RCC 7860 (cell line): ENCODE data around the gene TRAF7.
A peak's percentile ranks its signal among the peaks of the same experiment; 100 is the strongest.

ENCODE experiments used
- DNase-seq: peaks from one replicate; pipeline ENCODE4 v3.0.0-alpha.2; 2015; ENCODE audit warnings: low spot score
- FAIRE-seq: peaks from 2 replicates; lab custom pipeline; 2012; peaks lifted over from hg19 to GRCh38; lab: Jason Lieb, UNC

Gene TRAF7

GRCh38 chr16:2180461-2180860, 24.9 kb downstream of the TRAF7 start:
- DNase-seq, result no peak
- FAIRE-seq, result no peak

DNA sequence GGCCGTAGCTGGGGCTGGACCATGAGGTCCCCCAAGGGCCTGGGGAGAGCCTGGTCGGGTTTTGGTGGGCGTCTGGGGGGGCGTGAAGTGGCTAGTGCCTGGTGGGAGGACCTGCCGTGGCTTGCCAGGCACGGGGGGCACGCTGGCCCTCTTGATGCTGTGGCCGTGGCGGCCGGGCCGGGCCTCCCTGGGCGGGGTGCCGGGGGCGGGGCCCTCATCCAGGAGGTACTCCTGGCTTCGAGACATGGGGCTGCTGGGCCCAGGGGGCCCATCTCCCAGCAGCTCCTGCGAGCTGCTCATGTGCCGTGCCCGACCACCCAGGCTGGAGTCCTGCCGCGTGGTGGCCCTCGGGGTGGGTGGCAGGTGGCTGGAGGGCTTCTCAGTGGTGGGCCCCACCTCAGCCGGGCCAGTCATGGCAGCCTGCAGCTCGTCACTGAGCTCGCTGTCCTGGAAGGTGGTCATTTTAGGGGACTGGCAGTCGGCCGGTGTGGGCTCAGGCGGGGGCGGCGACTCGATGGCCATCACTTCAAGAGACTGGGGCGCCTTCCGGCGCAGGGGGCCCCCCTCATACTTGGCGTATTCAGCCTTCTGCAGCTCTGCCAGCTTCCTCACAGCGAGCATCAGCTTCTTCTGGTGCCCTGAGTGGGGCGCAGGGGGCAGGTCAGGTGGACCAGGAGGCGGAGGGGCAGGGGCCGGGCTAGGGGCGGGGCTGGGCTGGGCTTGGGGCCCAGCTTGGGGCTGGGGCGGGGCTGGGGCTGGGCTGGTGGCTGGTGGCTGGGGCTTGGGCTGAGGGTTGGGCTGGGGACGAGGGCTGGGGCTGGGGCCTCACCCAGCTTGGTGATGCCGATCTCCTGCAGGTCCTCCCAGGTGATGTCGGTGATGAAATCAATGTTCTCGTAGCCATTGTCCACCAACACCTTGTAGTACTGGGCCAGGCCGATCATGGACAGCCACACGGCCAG, 25.7 kb downstream of the TRAF7 start:
- DNase-seq (no peak), FAIRE-seq (no peak)

GRCh38 chr16:2181952-2182351, 26.4 kb downstream of the TRAF7 start:
- FAIRE-seq (no peak), DNase-seq (no peak)

- FAIRE-seq, result no peak
- no peak for DNase-seq
Measured at GRCh38 chr16:2183671-2184070, 28.1 kb downstream of the TRAF7 start.

DNA sequence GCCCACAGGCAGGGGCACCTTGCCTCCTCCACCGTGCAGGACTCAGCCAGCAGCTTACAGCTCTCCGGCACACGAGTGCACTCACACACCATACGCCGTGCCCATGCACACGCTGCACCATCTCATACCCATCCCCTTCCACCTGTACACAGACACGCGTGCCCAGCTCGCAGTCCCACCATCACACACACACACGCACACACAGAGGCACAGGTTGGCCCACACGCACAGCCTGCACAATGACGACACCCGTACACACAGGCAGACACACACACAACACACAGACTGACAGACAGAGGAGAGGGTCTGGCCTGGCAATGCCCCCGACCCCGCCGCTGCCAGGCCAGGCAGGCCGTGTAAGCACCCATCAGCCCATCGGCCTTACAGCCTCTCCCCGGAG, 28.8 kb downstream of the TRAF7 start:
- DNase-seq, result no peak
- no peak for FAIRE-seq

GRCh38 chr16:2184962-2185361, 29.4 kb downstream of the TRAF7 start:
- DNase-seq, result no peak
- FAIRE-seq, result no peak

DNA sequence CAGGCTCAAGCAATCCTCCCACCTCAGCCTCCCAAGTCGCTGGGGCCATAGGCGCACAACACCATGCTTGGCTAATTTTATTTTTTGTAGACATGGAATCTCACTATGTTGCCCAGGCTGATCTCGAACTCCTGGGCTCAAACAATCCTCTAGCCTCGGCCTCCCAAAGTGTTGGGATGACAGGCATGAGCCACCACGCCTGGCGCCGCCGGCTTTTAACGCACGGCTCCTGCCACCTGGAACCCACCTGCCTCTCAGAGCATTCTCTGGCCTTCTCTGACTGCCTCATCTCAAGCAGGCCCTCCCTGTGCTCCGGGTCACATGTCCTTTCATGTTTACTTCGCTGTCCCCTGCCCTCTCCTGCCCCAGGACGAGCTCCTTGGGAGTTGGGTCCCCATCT, 30.5 kb downstream of the TRAF7 start:
- no peak for FAIRE-seq

GRCh38 chr16:2186505-2186904, 30.9 kb downstream of the TRAF7 start:
- no peak for FAIRE-seq
- no peak for DNase-seq

More for the DNA sequence above, 30.5 kb downstream of the TRAF7 start:
- DNase-seq, result no peak

DNA sequence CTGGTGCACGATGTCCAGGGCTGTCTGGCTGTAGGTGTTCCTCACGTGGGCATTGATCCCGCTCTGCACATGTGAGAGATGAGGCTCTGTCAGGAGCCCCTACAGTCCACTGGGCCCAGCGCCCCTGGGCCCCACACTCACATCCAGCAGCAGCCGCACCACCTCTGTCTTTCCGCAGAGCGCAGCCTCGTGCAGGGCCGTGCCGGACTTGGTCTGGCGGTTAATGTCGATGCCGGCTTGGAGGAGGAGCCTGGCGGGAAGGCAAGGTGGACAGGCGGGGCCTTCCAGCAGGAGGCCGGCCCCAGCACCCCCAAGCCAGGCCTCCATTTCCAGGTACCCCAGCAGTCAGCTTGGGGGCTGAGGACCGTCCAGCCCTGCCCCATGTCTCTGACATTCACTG, 31.6 kb downstream of the TRAF7 start:
- no peak for DNase-seq
- no peak for FAIRE-seq

DNA sequence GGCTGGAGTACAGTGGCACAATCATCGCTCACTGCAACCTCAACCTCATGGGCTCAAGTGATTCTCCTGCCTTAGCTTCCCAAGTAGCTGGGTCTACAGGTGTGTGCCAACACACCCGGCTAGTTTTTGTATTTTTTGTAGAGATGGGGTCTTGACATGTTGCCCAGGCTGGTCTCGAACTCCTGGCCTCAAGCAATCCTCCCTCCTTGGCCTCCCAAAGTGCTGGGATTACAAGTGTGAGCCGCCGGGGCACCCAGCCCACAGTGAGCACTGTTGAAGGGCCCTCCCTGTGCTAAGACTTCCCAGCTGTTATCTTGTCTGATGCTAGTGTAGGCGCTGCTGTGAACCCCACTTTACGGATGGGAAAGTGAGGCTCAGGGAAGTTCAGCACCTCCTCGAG, 32.8 kb downstream of the TRAF7 start:
- FAIRE-seq, result no peak

DNA sequence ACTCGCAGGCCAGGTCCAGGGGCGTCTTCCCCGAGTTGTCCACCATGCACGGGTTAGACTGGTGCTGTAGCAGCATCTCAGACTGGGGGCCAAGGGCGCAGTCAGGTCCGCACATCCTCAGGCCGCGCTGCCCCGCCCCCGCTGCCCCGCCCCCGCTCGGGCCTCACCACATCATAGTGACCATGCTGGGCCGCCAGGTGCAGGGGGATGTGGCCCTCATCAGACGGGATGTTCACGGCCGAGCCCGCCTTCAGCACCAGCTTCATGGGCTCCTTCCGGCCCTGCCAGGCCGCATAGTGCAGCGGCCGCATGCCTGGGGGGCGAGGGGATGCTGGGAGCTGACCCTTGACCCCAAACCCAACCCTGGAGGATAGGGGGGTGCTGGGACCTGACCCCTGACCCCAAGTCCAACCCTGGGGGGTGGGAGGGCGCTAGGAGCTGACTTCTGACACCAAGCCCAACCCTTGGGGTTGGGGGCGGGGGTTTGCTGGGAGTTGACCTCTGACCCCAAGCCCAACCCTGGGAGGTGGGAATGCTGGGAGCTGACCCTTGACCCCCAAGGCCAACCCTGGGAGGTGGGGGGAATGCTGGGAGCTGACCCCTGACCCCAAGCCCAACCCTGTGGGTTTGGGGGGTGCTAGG, 33.8 kb downstream of the TRAF7 start:
- DNase-seq (no peak), FAIRE-seq (no peak)

More for the DNA sequence above, 32.8 kb downstream of the TRAF7 start:
- DNase-seq, result no peak

DNA sequence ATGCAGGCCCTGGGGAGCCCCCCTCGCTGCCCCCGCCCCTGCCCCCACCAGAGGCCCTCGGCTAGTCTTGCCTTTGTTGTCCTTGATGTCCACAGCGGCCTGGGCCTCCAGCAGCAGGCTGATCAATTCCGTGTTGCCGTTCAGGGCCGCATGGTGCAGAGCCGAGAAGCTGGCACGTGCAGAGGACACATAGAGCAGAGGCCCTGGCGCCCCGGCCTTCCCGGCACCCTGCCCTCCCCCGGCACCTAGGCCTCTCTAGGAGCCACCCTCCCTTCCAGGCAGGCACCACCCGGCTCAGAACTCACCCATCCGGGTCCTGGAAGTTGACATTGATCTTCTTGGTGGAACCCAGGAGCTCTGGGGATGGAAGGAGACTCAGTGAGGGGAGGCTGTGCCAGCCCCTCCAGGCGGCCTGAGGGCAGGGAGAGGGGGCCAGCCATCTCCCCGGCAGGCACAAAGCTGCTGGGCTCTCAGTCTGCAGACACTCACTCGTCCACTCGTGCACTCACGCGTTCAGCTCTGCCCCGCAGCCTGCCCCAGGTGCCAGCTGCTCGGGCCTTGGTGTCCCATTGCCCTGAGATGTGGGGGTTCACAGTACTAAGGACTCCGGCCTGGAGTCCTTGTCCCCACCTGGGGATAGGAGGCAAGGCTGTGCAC, 34.5 kb downstream of the TRAF7 start:
- DNase-seq, result no peak
- no peak for FAIRE-seq

- FAIRE-seq, result no peak
- no peak for DNase-seq
Measured at GRCh38 chr16:2190659-2191445, 35.3 kb downstream of the TRAF7 start.

DNA sequence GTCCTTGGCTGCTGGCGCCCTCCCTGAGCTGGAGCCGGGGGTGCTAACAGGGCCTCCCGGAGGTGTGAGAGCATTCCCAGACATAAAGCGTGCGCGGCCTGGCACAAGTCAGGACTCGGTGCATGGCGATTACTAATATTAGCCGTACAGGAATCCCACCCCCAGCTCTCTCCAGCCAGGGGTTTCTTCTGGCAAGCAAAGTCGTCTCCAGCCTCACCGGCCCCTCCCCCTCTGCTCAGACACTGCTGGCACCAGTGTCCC, 35.8 kb downstream of the TRAF7 start:
- FAIRE-seq, result no peak
- no peak for DNase-seq

DNA sequence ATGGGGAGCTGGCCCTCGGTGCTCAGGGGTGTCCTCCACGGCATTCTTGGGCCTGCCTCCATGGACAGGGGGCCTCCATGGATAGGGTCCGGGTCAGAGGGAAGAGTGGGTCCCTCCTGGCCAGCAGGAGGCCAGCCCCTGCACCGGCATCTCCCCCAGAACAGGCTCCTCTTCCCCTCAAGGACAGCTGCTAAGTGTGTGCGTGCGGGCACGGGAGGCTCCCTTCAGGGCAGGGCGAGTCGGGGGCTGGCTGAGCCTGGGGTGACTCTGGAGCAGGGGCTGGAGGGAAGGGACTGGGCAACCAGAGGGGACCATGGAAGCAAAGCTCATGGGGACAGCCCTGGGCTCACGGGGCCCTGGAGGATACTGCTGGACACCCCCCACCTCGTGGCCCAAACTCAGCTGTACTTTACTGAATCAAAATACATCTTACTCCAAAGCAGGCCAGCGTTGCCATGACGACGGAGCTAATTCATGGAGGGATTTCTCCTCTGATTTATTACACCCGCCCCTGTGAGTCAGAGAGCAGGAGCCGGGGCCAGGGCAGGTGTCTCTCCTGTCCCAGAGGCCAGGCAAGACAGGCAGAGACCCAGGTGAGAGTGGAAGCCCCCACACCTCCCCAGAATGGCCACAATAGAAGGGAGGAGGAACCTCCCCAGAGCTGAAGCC, 38.7 kb downstream of the TRAF7 start:
- peak; percentile 45 for DNase-seq
- FAIRE-seq, result no peak

GRCh38 chr16:2194852-2195321, 39.3 kb downstream of the TRAF7 start:
- DNase-seq, result peak; percentile 57
- no peak for FAIRE-seq

- DNase-seq, result no peak
Measured at GRCh38 chr16:2195322-2196161, 40.0 kb downstream of the TRAF7 start.

GRCh38 chr16:2196162-2196980, 40.8 kb downstream of the TRAF7 start, which contains the start of gene CASKIN1:
Gene CASKIN1 (minus strand): TSS chr16:2196605. CDS start chr16:2196432, 173 bp downstream.
- DNase-seq (no peak), FAIRE-seq (no peak)

More at GRCh38 chr16:2195322-2196161, 40.0 kb downstream of the TRAF7 start:
- FAIRE-seq, result no peak
